ENCODE measurements around the gene SNX9. TPM values are rescaled to one million over a fixed set of nuclear protein-coding genes. Genes with fewer than 3 reads are reported as not detected.
A peak's percentile ranks its signal among the peaks of the same experiment; 100 is the strongest.
"Not testable (repeated sequence)": the region's sequence is repeated elsewhere in the genome, so short reads cannot be mapped to it uniquely, and the experiment has no call there.

The SNX9 gene
- 14.7 TPM for total RNA-seq

- DNase-seq (ENCODE audit: low spot score in 2 of 2) (peak; percentile 74 to 83), FAIRE-seq (no peak)
Measured at GRCh38 chr6:157823001-157823527, at the start of gene SNX9. TSS of gene SNX9 (plus strand) at chr6:157823246. CDS start at chr6:157823435, 189 bp downstream.

DNA sequence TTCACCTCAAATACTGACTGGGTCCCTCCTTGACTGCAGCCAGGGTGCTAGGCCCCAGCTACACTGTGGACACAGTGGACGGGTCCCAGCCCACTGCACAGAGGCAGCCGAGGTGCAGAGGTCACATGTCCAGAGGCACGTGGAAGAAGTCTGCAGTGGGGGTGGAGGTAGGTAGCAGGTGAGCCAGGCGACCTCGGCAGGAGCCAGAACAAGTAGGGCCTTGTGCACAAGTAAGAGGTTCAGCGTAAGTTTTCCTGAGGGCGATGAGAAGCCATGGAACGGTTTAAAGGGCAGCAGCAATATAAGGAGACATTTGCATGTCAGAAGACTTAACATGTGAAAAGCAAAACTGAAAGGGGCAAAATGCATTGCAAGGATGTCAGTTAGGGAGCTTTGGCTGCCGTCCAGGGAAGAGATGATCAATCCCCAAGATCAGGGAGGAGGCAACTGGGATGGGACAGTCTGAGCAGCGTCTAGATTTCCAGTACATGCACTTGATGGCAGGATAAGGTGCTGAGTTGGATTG is 49.7 kb upstream of the SNX9 start:
- no peak for DNase-seq (ENCODE audit: low spot score in 2 of 2)
- no peak for FAIRE-seq

GRCh38 chr6:157774153-157775135 is 48.6 kb upstream of the SNX9 start:
- no peak for FAIRE-seq
- DNase-seq (ENCODE audit: low spot score in 2 of 2) = peak in 1 of 2 donors; percentile 42

DNA sequence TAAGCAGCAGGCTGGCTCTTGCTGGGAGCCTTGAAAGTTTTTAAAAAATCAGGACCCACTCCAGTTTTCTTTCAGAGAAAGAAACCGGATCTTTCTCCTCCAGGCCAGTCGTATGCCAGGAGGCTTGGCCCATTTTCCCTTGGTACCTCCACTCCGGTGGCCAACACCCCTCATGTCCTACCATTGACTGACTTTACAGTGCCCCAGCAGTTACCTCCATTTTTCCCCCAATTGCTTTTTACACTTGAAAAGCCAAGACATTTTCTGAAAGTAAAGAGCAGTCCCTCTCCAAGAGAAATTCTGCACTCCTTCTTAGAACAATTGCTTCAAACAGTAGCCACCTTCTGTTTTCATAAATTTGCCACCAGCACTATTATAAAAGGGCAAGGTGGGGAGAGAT is 47.7 kb upstream of the SNX9 start:
- DNase-seq (ENCODE audit: low spot score in 2 of 2) (no peak), FAIRE-seq (no peak)

DNA sequence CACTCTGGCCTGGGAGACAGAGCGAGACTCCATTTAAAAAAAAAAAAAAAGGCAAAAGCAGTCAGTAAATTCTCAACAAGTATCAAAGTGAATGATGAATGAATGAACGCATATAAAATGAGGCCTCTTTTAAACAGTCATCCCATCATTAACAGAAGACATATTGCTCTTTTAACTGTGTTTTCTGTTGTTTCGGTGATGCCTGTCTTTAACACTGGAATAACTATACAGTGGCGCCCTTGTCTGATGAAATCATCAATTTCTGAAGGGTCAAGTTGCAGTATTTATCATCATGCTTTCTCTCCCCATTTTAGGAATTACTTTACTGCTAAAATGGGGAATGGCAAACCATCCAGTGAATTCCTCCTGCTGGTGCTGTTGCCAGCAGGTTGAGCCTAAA is 45.7 kb upstream of the SNX9 start:
- DNase-seq (ENCODE audit: low spot score in 2 of 2) (no peak), FAIRE-seq (no peak)

GRCh38 chr6:157778719-157779118 is 44.3 kb upstream of the SNX9 start:
- no peak for FAIRE-seq
- DNase-seq (ENCODE audit: low spot score in 2 of 2) = no peak

- DNase-seq (ENCODE audit: low spot score in 2 of 2) (no peak), FAIRE-seq (no peak)
Measured at GRCh38 chr6:157779705-157780604, 43.1 kb upstream of the SNX9 start.

DNA sequence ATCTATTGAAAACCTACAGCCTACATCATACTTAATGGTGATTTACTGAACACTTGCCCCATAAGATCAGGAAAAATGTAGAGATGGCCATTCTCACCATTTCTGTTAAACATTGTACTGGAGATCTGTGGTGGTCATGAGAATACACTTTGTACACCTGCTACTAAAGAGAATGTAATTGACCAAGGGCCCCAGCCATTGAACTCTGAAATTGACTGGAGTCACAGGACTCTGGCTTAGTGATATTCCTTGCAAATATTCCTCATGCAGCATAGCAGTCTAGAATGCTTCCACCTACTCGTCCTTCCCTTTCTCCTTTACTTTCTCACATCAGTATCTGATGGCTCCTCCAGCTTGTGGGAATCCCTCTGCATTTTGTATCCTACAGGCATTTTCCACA is 37.4 kb upstream of the SNX9 start:
- FAIRE-seq (no peak), DNase-seq (ENCODE audit: low spot score in 2 of 2) (no peak)

- no peak for DNase-seq (ENCODE audit: low spot score in 2 of 2)
- no peak for FAIRE-seq
Measured at GRCh38 chr6:157786221-157786620, 36.8 kb upstream of the SNX9 start.

- FAIRE-seq (no peak), DNase-seq (ENCODE audit: low spot score in 2 of 2) (no peak)
Measured at GRCh38 chr6:157787080-157787479, 36.0 kb upstream of the SNX9 start.

DNA sequence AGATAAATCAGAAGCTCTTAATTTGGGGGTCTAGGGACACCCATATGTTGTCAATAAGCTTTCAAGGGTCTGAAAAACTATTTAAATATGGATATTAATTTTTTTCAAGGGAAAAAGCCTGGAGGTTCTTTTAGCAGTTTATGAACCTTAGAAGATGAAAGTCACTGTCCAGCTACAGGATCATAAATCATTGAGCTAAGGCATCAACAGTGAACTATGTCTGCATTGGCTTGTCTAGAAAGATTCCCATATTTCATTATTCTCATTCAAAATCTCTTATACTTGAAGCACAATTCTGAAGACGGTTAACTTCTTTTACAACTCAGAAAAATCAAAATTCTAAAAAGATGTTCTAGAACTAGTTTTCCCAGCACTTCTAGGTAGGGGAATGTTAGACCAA is 34.9 kb upstream of the SNX9 start:
- DNase-seq (ENCODE audit: low spot score in 2 of 2) (no peak), FAIRE-seq (no peak)

- FAIRE-seq = no peak
- DNase-seq (ENCODE audit: low spot score in 2 of 2) = no peak
Measured at GRCh38 chr6:157789297-157789696, 33.7 kb upstream of the SNX9 start.

GRCh38 chr6:157789861-157790260 is 33.2 kb upstream of the SNX9 start:
- DNase-seq (ENCODE audit: low spot score in 2 of 2) = no peak
- no peak for FAIRE-seq

DNA sequence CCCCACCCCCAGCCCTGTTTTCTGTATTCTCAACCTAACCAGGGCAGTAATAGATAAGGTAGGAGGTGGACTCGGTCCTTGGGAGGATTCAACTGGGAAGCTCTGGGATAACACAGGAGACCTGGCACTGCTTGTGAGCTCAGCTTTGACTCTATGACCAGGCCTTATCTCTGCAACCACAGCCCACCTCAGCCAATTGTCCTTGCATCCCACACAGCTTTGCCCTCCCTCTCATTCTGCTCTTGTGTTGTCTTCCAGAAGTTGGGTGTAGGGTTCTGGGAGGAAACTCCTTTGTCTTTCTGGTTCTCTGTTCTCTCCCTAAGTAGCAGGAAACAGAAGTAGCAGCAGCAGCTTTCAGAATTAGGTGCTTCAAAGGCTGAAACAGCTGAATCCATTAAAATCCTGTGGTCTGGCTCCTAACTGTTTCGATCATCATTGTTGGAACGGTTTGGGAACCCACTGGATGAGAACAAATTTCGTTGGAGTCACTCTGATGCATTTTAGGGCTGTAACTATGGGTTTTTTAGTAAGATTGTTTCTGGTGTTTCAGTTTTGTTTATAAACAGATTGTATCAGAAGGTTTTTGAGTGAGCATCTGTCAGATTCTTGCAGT is 32.4 kb upstream of the SNX9 start:
- DNase-seq (ENCODE audit: low spot score in 2 of 2) (no peak), FAIRE-seq (no peak)

- FAIRE-seq (no peak), DNase-seq (ENCODE audit: low spot score in 2 of 2) (no peak)
Measured at GRCh38 chr6:157791450-157791849, 31.6 kb upstream of the SNX9 start.

DNA sequence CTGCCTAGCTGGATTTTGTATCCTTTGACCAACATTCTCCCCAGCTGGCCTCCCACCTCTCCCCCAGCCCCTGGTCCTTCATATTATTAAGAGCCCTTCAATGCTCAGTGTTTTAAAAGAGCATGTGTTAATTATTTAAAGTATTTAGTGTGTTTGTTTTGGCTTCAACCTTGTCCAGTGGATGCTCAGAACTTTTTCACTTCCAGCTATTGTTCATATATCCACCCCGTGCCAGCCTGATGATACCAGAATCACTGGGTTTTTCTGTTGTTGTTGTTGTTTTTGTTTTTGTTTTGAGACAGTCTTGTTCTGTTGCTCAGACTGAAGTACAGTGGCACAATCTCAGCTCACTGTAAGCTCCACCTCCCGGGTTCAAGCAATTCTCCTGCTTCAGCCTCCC is 30.4 kb upstream of the SNX9 start:
- DNase-seq (ENCODE audit: low spot score in 2 of 2) = no peak
- FAIRE-seq = no peak

- FAIRE-seq; DNase-seq (ENCODE audit: low spot score in 2 of 2): not testable (repeated sequence)
Measured at GRCh38 chr6:157794012-157794411, 29.0 kb upstream of the SNX9 start.

- FAIRE-seq (no peak), DNase-seq (ENCODE audit: low spot score in 2 of 2) (no peak)
Measured at GRCh38 chr6:157795841-157796240, 27.2 kb upstream of the SNX9 start.

DNA sequence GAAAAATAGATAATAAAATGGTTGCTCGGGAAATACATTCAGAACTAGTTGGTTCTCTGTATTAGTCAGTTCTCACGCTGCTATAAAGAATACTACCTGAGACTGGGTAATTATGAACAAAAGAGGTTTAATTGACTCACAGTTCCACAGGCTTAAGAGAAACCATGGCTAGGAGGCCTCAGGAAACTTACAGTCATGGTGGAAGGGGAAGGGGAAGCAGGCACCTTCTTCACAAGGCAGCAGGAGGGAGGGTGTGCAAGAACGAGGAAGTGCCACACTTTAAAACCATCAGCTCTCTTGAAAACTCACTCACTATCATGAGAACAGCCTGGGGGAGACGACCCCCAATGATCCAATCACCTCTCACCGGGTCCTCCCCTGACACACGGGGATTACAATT is 24.2 kb upstream of the SNX9 start:
- DNase-seq (ENCODE audit: low spot score in 2 of 2) (no peak), FAIRE-seq (no peak)

- not testable (repeated sequence) for DNase-seq (ENCODE audit: low spot score in 2 of 2); FAIRE-seq
Measured at GRCh38 chr6:157799561-157799960, 23.5 kb upstream of the SNX9 start.
